ENCODE data around the gene FBLN2.

- TF ChIP-seq POLR2AphosphoS5 (IDR thresholded peaks at IDR 0.05) (no peak), CTCF (IDR thresholded peaks at IDR 0.05) (no peak)
These were observed 119.2 kb downstream of the FBLN2 start for GRCh38 chr3:13668136-13668535.

Measured in gastroesophageal sphincter (tissue), 3 donors.